Spleen (tissue), 11 donors: ENCODE results near the gene LAMA4. TPM values are rescaled to one million over a fixed set of nuclear protein-coding genes. Genes with fewer than 3 reads are reported as not detected.

ENCODE experiments used
- DNase-seq: peaks from one replicate; pipeline ENCODE4 v3.0.0-alpha.2; 2020
- H3K27ac ChIP-seq, 8 donors: fragments of 200-600 bp; sonication (generic) in 7 of 8; 1 replicate in 4 of 8; 2 replicates in 4 of 8; pipeline versions ENCODE4 v1.5.0 to v1.8.0; 2016 to 2021; ENCODE audit warnings: inconsistent platforms in 4 of 8, mild to moderate bottlenecking in 4 of 8, moderate library complexity in 1 of 8
- H3K27me3 ChIP-seq, 7 donors: fragments of 200-600 bp; sonication (generic) in 6 of 7; replicated peaks in 1 of 7; 1 replicate in 4 of 7; 2 replicates in 3 of 7; pipeline versions ENCODE4 v1.5.0 to v1.8.0; 2016 to 2021; ENCODE audit warnings: inconsistent platforms in 3 of 7, mild to moderate bottlenecking in 1 of 7
- H3K36me3 ChIP-seq, 6 donors: fragments of 200-600 bp; sonication (generic) in 5 of 6; 1 replicate in 4 of 6; 2 replicates in 2 of 6; pipeline versions ENCODE4 v1.5.0 to v1.8.0; 2016 to 2021; ENCODE audit warnings: inconsistent platforms in 2 of 6
- H3K4me1 ChIP-seq, 6 donors: fragments of 200-600 bp; sonication (generic) in 5 of 6; 1 replicate in 3 of 6; 2 replicates in 3 of 6; pipeline versions ENCODE4 v1.5.0 to v1.8.0; 2016 to 2021; ENCODE audit warnings: inconsistent platforms in 3 of 6
- H3K4me3 ChIP-seq, 8 donors: fragments of 200-600 bp; sonication (generic) in 7 of 8; 1 replicate in 4 of 8; 2 replicates in 4 of 8; pipeline versions ENCODE4 v1.5.0 to v1.8.0; 2016 to 2021; ENCODE audit warnings: inconsistent platforms in 4 of 8, mild to moderate bottlenecking in 4 of 8, moderate library complexity in 2 of 8
- H3K9me3 ChIP-seq, 8 donors: fragments of 200-600 bp; sonication (generic) in 7 of 8; 1 replicate in 4 of 8; 2 replicates in 4 of 8; pipeline versions ENCODE4 v1.5.0 to v1.8.0; 2016 to 2021; ENCODE audit warnings: inconsistent platforms in 4 of 8
- CTCF ChIP-seq, 11 experiments: fragments of 200-600 bp in 7 of 11; fragments of 450-650 bp in 4 of 11; sonication (generic) in 4 of 11; IDR thresholded peaks in 8 of 11; conservative IDR thresholded peaks in 3 of 11; 1 replicate in 7 of 11; 2 replicates in 4 of 11; pipeline versions ENCODE4 v1.4.0 to v1.8.0; 2016 to 2021; ENCODE audit warnings: antibody characterized with exemption in 11 of 11, inconsistent platforms in 4 of 11, mild to moderate bottlenecking in 1 of 11
- POLR2A ChIP-seq, 3 donors: fragments of 450-650 bp; IDR thresholded peaks; one replicate each; pipeline ENCODE4 v1.5.1; 2017; ENCODE audit warnings: antibody characterized with exemption in 3 of 3, mild to moderate bottlenecking in 1 of 3
- POLR2AphosphoS5 ChIP-seq, 3 donors: sonication (generic); formaldehyde crosslinking; IDR thresholded peaks; one replicate each; pipeline ENCODE4 v1.5.1; 2017; ENCODE audit warnings: antibody characterized with exemption in 3 of 3
- WGBS, 5 donors: extraction: QIAGEN DNeasy Blood & Tissue Kit in 3 of 5; methylation state at CpG; one replicate each; pipeline versions ENCODE4 v1.1.5 to v1.1.7; 2013 to 2018; 5-methylcytosine and 5-hydroxymethylcytosine counted together
- intact Hi-C: fragments of 100-400 bp; cut with DNase I; formaldehyde crosslinking; loops from one replicate; pipeline ENCODE4 v1.15.0; 2023; ENCODE audit warnings: low total_unique reads
- polyA plus RNA-seq, 3 donors: library from polyadenylated mRNA; stranded (reverse); fragments of 200-250 nt; gene quantifications; one replicate each; pipeline ENCODE4 v1.2.1, GENCODE V29; 2013
- total RNA-seq, 7 donors: library from RNA; depleted of rRNA in 3 of 7; stranded (reverse); fragments of >200 nt in 3 of 7; fragmentation: NEBNext Ultra II Directional in 4 of 7; extraction: Animal tissue kit (Norgen Biotek cat#: 25700) in 4 of 7; gene quantifications; one replicate each; pipeline versions ENCODE4 v1.1.0 to v1.2.1, GENCODE V29; 2016 to 2021
- donor health status: healthy with polysubstance abuse.
- donor health status: DM: no; HTN: no; CAD: no; lungs with moderate emphysema.
- donor health status: DM: no; HTN: no; CAD: no.
- donor health status: Bipolar disorder and iron deficiency.
- donor health status: healthy.
- donor health status: DM: no; HTN: no; CAD: no.
- donor health status: DM: yes; HTN: yes; CAD: no.

LAMA4 gene
- total and polyA plus RNA-seq, 10 donors, result 0.76 to 3.7 (median 2.5) TPM

- H3K9me3 ChIP-seq, result no peaks in the 10 kb centered on the region
- DNase-seq, result no peak
- intact Hi-C loops, result no loop called here
- no peaks in the 10 kb centered on the region for H3K4me1 ChIP-seq
- no peak overlapping the region for H3K4me3 ChIP-seq
- TF ChIP-seq POLR2A (IDR thresholded peaks at IDR 0.05), result no peak
- peaks cover 0 to 14% (median 2%) of the 10 kb centered on the region in 6 donors for H3K36me3 ChIP-seq
- no peaks in the 10 kb centered on the region for H3K27me3 ChIP-seq
- 89 to 99% (median 91%) methylated on average over 2 of the region's 2 CpGs for WGBS, 5 donors
- H3K27ac ChIP-seq, result no peak overlapping the region
Observed at GRCh38 chr6:112096901-112097300, 157.5 kb downstream of the LAMA4 start.

GRCh38 chr6:112087916-112088315, 166.5 kb downstream of the LAMA4 start:
- Histone ChIP-seq H3K27me3 (no peaks in the 10 kb centered on the region), H3K36me3 (peaks cover 0 to 24% (median 4%) of the 10 kb centered on the region in 6 donors), H3K4me1 (peaks cover 5 to 27% (median 19%) of the 10 kb centered on the region in 6 donors), H3K9me3 (no peaks in the 10 kb centered on the region), H3K27ac (peak overlapping the region in 7 of 8 donors; percentile 85 to 91 (median 87)), H3K4me3 (peak overlapping the region; percentile 68 to 89 (median 82))
- no peak for TF ChIP-seq POLR2A (IDR thresholded peaks at IDR 0.05)
- TF ChIP-seq CTCF (IDR thresholded peaks at IDR 0.05 in 8 of 11, conservative IDR thresholded peaks at IDR 0.05 in 3 of 11), result no peak
- no peak for TF ChIP-seq POLR2AphosphoS5 (IDR thresholded peaks at IDR 0.05)
- WGBS, 5 donors, result 25 to 30% (median 26%) methylated on average over 7 of the region's 7 CpGs
- intact Hi-C loops, result no loop called here
- DNase-seq, result no peak

- H3K27ac ChIP-seq, result peak within 1 kb of the TSS; percentile 72 to 91 (median 86)
- intact Hi-C loops, result no loop called here
- 0 to 1% (median 1%) methylated on average over 51 to 60 of the region's 60 CpGs for WGBS, 5 donors
Observed at GRCh38 chr6:112087136-112087911, 167.0 kb downstream of the LAMA4 start, which contains the start of the genes FAM229B and TUBE1. Gene FAM229B, plus strand, starts transcription at chr6:112087591. Its CDS starts 11,693 bp downstream, at chr6:112099284. Gene TUBE1, minus strand, starts transcription at chr6:112087482. Its CDS starts 48 bp downstream, at chr6:112087434.

GRCh38 chr6:112086744-112087135, 167.6 kb downstream of the LAMA4 start:
- Histone ChIP-seq H3K36me3 (peaks cover 0 to 26% (median 4%) of the 10 kb centered on the region in 6 donors), H3K4me3 (peak overlapping the region; percentile 68 to 89 (median 82)), H3K27ac (peak overlapping the region; percentile 72 to 91 (median 86)), H3K4me1 (peaks cover 5 to 27% (median 19%) of the 10 kb centered on the region in 6 donors), H3K9me3 (no peaks in the 10 kb centered on the region), H3K27me3 (no peaks in the 10 kb centered on the region)
- DNase-seq, result no peak
- intact Hi-C loops, result no loop called here
- WGBS, 5 donors, result 0 to 1% (median 0%) methylated on average over 8 of the region's 8 CpGs
- TF ChIP-seq CTCF (IDR thresholded peaks at IDR 0.05 in 8 of 11, conservative IDR thresholded peaks at IDR 0.05 in 3 of 11) (peak in 2 of 11 experiments; percentile 29), POLR2A (IDR thresholded peaks at IDR 0.05) (no peak)

More at GRCh38 chr6:112087136-112087911, 167.0 kb downstream of the LAMA4 start, which contains the start of the genes FAM229B and TUBE1:
- H3K36me3 ChIP-seq, result peaks cover 0 to 26% (median 4%) of the 10 kb centered on the region in 6 donors
- DNase-seq, result peak; percentile 98
- H3K4me3 ChIP-seq, result peak within 1 kb of the TSS; percentile 68 to 89 (median 82)
- no peaks in the 10 kb centered on the region for H3K27me3 ChIP-seq
- peaks cover 5 to 27% (median 19%) of the 10 kb centered on the region in 6 donors for H3K4me1 ChIP-seq
- TF ChIP-seq POLR2AphosphoS5 (IDR thresholded peaks at IDR 0.05) (peak; percentile 90 to 95 (median 94)), CTCF (IDR thresholded peaks at IDR 0.05 in 8 of 11, conservative IDR thresholded peaks at IDR 0.05 in 3 of 11) (peak in 4 of 11 experiments; percentile 14 to 33 (median 27)), POLR2A (IDR thresholded peaks at IDR 0.05) (peak in 2 of 3 donors; percentile 30 to 65)
- H3K9me3 ChIP-seq, result no peaks in the 10 kb centered on the region
